MM.1S (cell line): ENCODE data around the gene TGFB2.

ENCODE experiments used
- CTCF ChIP-seq: fragments of 300-600 bp; sonication (generic); IDR thresholded peaks from 2 replicates; pipeline ENCODE4 v1.5.1; 2016; ENCODE audit warnings: antibody characterized with exemption, low read length, mixed read lengths
- EZH2 ChIP-seq: fragments of 300-600 bp; sonication (generic); optimal IDR thresholded peaks from 2 replicates; pipeline ENCODE3; 2017; ENCODE audit warnings: low read depth, mild to moderate bottlenecking, antibody characterized with exemption, low read length, mixed read lengths
- EZH2phosphoT487 ChIP-seq: fragments of 300-600 bp; sonication (generic); IDR thresholded peaks from 2 replicates; pipeline ENCODE4 v1.6.1; 2018; ENCODE audit warnings: antibody characterized with exemption, low read length

GRCh38 chr1:218467101-218468072 is 122.3 kb downstream of the TGFB2 start:
- TF ChIP-seq CTCF: no peak
- no peak for TF ChIP-seq EZH2phosphoT487
- no peak for TF ChIP-seq EZH2
